Measurements from ENCODE around the gene GFY.
A peak's percentile ranks its signal among the peaks of the same experiment; 100 is the strongest.

Gene GFY

GRCh38 chr19:49473868-49474541 lies 48.8 kb downstream of the GFY start, which contains the start of gene FLT3LG:
Gene FLT3LG (plus strand): TSS chr19:49474215. CDS start chr19:49474640, 425 bp downstream.
- peak; percentile 69 to 87 for DNase-seq

- no peak for DNase-seq
Observed at GRCh38 chr19:49474542-49474924, 49.3 kb downstream of the GFY start.

- no peak for DNase-seq
Observed at GRCh38 chr19:49475191-49475917, 50.2 kb downstream of the GFY start.

GRCh38 chr19:49475995-49476880 lies 51.0 kb downstream of the GFY start:
- peak in 1 of 2 donors; percentile 45 for DNase-seq

Data from inflammatory macrophage treated with lipopolysaccharide for 1 hour (primary cell).